Measurements from ENCODE around the gene ALK. TPM values are rescaled to one million over a fixed set of nuclear protein-coding genes. Genes with fewer than 3 reads are reported as not detected.

Gene ALK
- total RNA-seq, 1 donor from 2014 or later: 1.0 TPM

DNA sequence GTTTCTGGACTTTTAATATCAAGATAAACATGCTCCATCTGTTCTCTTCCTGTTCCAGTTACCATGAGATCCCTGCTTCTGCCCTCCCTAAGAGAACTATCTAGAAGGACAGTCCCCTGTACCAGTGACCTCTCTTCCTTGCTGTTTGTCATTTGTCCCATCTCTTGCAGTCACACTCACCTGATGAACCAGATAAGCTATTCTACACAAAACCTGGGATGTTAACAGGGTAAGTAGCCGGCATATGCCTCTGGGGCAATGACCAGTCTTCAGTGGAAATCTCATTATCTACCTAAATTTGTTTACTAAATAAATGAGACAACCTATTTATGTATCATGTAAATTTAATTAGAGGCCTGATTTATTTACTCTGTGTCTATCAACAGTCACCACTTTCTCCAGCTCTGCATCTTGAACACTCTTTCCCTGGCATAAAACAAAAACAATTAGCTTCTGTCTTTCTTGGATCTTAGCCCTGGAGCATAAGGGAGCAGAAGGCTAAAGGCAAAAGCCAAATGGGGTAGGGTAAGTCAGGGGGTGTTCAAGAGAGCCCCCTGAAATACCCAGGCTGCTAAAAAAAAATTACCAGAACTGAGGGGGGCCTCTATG, 337.7 kb downstream of the ALK start:
- DNase-seq (ENCODE audit: low spot score): no peak

DNA sequence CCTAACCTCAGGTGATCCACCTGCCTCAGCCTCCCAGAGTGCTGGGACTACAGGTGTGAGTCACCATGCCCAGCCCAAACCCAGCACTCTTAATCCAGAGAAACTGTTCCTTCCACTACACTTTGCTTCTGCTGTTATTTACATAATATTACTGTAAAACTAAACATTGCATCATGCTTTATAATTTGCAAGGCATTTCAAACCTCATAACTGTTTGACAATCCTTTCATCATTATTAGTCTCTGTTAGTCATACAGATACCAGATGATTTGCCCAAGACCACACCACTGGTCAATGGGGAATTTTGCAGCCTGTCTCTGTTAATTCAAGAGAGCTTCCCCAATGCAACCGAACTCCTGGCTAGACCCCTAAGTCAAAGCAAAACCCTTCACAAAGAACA, 338.3 kb downstream of the ALK start:
- no peak for DNase-seq (ENCODE audit: low spot score)

DNA sequence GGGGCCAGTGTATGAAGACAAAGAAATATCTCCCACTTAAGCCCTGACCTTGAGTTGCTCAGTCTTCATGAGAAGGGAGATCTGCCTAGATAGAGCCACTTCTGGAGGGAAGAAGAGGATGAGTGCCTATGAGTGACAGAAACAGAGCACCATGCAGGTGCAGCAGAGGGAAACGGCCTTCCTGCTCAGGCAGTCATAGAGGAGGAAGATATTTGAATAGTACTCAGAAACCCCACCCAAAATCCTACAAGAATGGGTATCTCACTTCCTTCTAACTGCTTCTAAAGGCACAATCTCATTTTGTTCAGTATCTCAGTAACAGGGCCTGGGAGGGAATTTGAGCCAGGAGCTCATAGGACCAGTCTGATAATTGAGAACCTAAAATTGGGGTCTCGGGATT, 339.3 kb downstream of the ALK start:
- no peak for DNase-seq (ENCODE audit: low spot score)

DNA sequence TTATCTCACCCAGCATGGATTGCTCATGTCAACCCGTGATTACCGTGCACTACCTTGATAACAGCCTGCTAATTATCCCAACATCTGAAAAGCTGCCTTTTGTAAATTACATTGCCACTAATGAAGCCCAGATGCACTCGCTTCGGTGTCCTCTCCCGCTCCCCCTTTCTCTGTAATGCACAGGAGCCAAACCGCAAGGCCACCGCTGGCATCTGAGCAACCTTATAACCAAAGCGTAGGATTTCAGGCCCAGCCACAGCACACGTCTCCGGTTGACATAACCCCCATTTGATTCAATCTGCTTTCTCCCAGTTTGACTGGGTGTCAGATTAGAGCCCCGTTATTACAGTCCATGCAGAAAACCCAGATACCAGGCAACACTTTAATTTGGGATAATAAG, 341.2 kb downstream of the ALK start:
- no peak for DNase-seq (ENCODE audit: low spot score)

DNA sequence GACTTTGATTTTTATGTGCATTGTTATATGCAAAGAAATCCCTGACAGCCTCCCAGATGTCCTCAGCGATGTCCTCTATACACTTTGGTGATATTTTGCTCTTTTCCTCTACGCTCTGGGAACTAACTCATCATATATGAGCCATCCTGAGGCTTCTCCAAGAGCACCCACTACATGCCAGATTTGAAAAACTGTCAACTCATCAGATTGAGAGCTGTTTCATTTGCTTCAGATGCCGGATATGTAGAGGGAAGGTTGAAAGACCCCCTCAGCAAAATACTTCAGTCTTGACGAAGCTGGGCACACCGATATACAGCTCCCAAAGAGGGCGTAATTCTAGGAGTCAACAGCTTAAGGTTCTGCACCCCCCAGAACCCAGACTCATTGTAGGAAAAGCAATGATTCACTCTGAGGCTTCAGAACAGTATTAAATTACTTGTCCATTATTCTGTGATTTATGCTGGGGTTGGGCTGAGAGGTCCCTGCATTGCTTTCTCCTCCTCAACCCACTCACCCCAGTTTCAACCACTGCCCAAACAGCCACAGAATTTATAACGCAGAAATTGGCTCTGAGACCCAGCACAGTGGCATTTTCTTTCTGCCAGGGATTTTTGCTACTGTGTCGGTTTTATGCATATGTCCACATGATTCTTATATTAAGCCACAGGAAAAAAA, 341.8 kb downstream of the ALK start:
- DNase-seq (ENCODE audit: low spot score): no peak

DNA sequence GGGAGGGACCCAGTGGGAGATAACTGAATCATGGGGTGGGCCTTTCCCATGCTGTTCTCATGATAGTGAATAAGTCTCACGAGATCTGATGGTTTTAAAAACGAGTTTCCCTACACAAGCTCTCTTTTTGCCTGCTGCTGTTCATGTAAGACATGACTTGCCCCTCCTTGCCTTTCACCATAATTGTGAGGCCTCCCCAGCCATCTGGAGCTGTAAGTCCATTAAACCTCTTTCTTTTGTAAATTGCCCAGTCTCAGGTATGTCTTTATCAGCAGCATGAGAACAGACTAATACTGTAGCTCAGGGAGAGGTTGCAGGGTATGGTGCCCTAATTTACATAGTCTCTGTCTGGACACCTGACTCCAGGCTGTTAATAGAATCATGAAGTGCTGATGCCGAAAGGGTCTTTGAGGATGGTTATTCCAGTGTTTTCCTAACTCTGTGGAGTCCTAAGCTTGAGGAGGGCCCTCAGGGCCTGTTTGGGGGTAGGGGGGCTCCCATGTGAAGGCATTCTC, 343.2 kb downstream of the ALK start:
- no peak for DNase-seq (ENCODE audit: low spot score)

DNA sequence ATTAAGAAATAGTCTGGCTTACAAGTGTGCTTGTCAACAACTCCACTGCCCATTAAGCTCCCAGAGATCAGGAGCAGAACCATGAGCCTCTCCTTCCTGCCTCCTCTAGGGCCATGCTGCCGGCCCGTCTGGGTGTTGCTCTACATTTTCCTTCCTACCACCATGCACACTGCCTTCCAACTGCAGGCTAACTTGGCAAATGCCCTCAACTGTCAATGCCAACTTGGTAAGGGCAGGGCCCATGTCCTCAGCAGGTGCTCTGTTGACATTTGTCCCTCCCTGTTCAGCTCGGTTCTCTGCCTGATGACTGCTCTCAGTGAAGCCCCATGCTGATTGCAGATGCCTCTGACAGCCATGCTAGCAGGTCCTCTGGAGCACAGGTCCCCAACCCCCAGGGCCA, 345.2 kb downstream of the ALK start:
- no peak for DNase-seq (ENCODE audit: low spot score)

DNA sequence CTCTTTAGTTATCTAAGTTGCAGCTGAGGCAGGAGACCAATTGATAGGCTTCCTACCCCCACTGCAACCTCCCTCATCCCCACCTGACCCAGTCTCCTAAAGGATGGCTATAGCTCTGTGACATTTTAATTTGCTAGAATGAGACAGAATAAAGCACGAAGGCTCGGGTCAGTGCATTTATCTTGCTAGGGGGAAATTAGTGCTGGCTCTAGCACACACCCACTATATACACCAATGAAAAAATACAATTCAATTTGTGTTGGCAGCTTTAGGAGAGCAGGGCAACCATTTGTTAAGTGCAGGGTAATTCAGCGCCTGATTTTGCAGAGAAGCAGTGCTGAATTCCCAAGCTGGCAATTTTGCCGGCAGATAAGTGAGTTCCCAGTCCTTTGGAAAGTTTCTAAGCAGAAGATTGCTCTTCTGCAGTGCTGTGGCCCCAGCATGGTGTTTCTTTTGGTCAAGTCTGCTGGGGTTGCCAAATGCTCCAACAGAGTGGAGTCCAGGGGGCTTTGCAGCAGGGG, 346.0 kb downstream of the ALK start:
- DNase-seq (ENCODE audit: low spot score): no peak

DNA sequence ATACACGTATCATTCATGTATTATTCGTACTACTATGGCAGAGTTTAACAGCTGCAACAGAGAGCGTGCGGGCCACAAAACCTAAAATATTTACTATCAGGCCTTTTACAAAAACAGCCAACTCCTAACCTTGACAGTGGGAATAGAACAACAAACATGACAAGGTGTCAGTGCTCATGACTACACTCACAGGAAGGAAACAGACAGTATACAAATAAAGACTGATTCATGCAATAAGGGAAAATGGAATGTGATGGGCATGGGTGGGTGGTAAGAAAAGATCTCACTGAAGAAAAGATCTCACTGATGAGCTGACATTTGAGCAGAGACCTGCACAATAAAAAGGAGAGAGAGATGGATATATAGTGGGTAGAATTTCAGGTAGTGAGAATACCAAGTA, 347.8 kb downstream of the ALK start:
- DNase-seq (ENCODE audit: low spot score): no peak

DNA sequence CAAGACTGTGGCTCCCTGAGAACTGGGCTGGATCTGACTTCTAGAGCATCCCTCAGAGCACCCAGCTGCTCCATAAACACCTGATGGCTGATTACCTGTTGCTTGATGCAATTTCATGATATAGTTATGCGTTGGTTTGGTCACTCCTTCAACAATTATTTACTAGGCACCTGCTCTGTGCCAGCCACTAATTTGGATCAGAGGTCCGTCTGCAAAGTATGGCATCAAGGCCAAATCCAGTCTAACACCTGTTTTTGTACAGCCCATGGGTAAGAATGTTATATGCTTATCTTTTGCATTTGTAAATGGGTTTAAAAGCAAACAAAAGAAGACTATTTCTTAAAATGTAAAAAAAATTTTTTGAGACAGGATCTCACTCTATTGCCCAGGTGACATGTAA, 348.2 kb downstream of the ALK start:
- DNase-seq (ENCODE audit: low spot score): no peak

DNA sequence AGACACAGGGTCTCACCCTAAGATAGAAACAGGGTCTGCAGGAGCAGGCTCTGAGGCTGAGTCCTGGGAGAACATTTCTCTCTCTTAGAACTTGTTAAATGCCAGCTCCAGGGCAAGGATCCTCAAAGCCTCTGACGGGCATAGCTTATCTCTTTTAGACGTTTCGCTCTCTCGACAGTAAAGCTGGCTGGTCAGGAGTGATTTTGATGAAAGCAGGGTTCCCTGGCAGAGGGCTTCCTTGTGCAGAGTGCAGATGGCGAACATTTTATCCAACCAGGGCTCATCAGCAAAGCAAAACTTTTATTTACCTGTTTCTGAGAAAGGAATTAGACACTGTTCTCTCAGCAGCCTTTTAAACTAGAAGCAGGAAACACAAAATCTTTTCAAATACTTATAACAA, 350.8 kb downstream of the ALK start:
- DNase-seq (ENCODE audit: low spot score): no peak

DNA sequence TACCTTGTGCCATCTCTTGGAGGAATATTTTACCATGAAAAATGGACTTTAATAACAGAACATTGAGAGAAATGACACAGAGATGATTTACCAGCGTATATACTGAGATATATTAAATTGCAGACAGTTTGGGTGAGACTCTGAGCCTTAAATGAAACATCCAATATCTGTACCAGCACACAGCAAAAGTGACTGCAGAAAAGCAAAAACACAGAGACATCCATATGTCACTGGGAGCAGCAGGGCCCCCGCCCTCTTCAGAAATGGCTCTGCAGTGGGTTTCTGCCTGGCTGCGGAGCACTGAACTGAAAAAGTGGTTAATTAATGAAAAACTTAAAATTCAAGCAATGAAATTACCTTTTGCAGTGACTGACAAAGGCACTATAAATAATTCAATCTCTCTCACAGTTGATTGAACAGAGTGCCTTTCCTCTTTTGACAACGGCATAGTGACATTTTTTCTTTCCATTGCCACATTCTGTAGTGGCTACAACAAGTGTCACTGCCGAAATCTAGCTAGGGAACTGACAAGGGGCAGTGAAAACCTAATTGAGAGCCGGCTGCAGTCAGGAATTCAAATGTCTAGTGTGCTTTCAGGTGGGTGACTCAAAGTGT, 353.4 kb downstream of the ALK start:
- DNase-seq (ENCODE audit: low spot score): no peak

DNA sequence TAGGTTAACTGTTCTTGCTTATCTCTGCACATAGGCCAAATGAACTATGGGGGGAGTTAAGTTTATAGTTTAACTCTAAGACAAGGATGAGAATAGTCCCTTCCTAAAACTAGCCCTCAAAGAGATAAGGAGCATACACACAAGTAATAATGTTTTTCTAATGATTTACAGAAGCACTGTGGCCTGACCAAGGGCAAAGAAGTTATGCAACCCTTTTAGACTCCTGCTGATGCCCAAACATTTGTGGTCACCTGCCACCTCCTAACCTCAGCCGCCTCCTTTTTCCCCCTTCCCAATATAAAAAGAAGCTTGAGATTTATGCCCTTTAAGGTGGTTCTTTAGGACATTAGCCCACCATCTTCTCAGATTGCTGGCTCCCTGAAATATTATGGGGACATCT, 357.7 kb downstream of the ALK start:
- no peak for DNase-seq (ENCODE audit: low spot score)

DNA sequence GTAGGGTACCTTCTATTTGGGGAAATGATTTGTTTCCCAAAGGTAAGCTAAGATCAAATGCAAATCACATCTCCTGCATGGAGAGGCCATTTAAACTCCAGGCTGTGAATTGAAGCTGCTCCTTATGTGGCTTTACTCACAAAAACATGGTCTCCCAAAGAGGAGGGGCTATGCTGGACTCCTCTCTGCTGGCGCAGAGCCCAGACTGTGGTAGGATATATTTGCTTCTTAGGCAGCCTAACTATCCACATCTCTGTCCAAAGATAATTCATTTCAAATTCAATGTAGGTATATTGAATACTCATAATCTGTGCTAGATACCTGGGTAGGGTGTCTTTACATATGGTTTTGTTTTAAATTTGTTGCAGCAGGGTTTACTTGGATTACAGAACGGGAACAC, 358.5 kb downstream of the ALK start:
- DNase-seq (ENCODE audit: low spot score): no peak

DNA sequence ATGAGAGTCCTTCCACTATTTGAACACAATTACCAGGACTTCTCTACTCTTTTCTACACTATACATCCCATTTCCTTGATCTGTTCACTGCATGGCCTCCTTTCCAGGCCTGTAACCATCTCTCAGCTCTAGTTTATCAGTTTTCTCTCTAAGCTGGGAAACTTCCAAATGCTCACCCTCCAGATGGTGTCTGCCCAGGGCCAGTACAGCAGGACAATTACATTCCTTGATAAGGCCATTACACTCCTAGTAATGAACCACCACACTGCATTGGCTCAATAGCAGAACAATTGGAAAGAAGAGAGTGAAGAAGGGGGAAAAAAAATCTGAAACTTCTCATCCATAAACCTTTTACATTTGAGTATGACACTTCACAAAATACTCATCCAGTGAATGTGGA, 359.1 kb downstream of the ALK start:
- no peak for DNase-seq (ENCODE audit: low spot score)

DNA sequence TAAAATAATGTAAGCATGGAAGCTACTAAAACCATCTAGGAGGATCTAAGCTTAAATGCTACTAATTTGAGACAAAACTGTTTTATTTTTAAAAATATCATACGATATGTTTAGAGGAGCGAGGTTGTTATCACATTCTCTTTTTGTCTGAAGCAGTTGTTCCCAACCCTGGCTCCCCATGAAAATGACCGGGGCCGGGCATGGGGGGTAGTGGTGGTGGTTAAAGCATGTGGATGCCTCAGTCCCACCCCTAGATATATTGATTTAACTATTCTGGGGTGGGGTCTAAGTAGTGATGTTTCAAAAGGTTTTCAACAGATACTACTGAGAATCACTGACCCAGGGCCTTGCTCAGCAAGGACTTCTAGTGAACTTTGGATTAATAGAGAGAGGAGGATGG, 359.8 kb downstream of the ALK start:
- DNase-seq (ENCODE audit: low spot score): no peak

DNA sequence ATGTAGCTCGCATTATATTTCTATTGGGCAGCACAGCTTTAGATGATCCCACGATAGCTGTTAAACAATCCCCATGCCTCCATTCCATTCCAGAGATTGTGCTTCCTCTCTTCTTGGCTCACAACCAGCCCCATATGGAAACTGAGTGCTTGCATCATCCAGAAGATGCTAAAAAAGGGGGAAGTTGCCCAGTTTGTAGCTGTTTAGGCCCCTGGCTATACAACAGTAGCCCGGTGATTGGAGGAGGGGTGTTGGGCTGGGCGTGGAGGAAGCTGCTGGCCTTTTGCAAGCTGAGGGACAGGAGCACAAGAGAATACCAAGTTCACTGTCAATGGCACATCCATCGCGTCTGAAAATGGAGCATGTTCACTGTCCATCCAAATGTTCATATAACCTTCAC, 360.2 kb downstream of the ALK start:
- no peak for DNase-seq (ENCODE audit: low spot score)

DNA sequence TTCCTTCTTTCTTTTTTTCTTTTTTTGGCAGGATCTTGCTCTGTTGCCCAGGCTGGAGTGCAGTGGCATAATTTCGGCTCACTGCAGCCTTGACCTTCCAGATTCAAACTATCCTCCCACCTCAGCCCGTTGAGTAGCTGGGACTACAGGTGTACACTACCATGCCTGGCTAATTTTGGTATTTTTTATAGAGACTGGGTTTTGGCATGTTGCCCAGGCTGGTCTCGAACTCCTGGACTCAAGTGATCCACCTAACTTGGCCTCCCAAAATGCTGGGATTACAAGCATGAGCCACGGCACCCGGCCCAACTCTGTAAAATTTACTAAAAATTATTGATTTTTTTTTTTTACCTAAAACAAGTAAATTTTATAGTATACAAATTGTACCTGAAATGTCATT, 360.8 kb downstream of the ALK start:
- DNase-seq (ENCODE audit: low spot score): no peak

DNA sequence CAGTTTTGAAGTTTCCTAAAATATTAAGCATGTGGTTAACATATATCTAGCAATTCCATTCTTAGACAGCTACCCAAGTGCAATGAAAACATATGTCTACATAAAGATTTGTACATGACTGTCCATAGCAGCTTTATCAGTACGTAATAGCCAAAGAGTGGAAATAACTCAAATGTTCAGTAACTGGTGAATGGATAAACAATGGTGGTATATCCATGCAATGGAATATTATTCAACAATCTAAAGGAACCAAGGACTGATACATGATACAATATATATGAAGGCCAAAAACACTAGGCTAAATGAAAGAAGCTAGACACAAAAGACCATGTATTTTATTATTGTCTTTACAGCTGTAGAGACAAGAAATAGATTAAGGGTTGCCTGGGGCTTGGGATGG, 361.4 kb downstream of the ALK start:
- DNase-seq (ENCODE audit: low spot score): no peak

DNA sequence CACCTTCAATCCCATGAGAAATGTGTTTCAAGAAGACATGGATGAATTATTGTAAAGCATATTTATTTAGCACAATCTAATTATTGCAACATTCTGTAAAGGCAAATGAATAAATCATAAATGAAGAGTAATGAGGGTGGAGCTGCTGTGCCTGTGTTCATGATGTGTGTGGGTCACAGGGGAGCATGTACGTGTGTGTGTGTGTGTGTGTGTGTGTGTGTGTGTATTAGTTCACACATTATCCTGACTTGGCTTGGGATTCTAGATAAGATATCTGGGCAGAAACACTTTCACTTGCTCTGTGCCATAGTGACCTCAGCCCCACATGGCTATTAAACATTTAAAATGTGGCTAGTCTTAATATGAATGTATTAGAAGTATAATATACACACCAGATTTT, 361.8 kb downstream of the ALK start:
- DNase-seq (ENCODE audit: low spot score): no peak

DNA sequence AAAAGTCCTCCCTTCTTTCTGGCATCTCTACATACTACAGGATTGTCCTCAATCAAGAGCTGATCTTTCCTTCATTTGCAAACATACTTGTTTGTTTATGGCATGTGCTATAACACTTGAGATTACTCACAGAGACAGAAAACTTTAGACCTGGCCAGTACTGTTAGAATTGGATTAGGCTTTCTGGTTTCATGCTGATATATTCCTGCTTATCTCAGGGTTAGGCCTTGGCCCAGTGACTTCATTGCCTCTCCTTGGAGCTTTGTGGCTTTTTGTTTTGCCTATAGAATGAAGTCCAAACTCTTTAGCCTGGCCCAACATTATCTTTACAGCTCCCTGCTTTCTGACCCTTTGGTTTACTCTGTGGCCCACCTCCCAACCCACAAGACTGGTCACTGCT, 363.3 kb downstream of the ALK start:
- no peak for DNase-seq (ENCODE audit: low spot score)

DNA sequence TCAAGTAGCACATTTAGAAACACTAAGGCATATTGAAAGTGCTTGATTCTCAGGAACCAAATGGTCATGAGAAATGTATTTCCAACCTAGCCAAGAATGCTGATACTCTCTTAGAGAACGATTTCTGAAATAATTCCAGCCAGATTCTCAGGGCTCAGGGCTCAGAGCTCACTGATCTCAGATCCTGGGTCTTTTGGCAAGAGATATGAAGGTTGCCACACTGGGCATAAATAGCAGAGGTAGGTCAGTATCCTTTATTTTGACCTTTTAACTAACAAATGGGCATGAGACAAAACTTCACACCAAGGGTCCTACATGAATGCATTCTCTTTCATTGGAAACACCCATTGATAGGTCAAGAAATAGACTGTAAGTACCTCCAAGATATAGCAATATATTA, 364.1 kb downstream of the ALK start:
- DNase-seq (ENCODE audit: low spot score): no peak

DNA sequence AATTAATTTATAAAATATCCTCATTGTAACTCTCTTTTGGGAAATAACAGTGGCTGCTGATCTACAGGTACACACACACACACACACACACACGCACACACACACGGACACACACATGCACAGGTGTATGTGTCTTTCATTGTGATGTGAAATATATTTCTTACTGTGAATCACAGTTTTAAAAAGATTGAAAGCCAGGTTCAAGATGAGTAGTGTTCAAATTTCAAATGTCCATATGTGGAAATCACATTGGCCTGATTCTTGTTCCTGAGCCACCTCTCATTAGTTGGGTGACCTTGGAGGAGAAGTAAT, 372.4 kb downstream of the ALK start:
- DNase-seq (ENCODE audit: low spot score): no peak
